HEK293T (cell line): ENCODE measurements around the gene CDH24.
A peak's percentile ranks its signal among the peaks of the same experiment; 100 is the strongest.

Experiments
- CTCF ChIA-PET: fragments of 350-600 bp; formaldehyde crosslinking; extraction: SDS; loops from one replicate; lab custom pipeline; 2021; ENCODE audit warnings: antibody characterized with exemption, inconsistent platforms; lab: Yijun Ruan, JAX
- POLR2A ChIA-PET: fragments of 350-600 bp; formaldehyde crosslinking; extraction: SDS; loops from one replicate; lab custom pipeline; 2020; ENCODE audit warnings: antibody characterized with exemption, inconsistent platforms; lab: Yijun Ruan, JAX
- DNase-seq: peaks from one replicate; pipeline ENCODE4 v3.0.0; 2012; ENCODE audit warnings: mixed read lengths; ENCODE audit errors: extremely low spot score
- ARNT ChIP-seq: fragments of 450-650 bp; IDR thresholded peaks from 2 replicates; pipeline ENCODE4 v1.6.1; 2017; ENCODE audit warnings: mild to moderate bottlenecking
- BHLHE40 ChIP-seq: fragments of 450-650 bp; IDR thresholded peaks from 2 replicates; pipeline ENCODE4 v1.6.1; 2016; ENCODE audit warnings: mild to moderate bottlenecking, moderate library complexity, borderline replicate concordance
- CTBP1 ChIP-seq: fragments of 450-650 bp; IDR thresholded peaks from 2 replicates; pipeline ENCODE4 v1.6.1; 2016; ENCODE audit warnings: borderline replicate concordance
- ELF4 ChIP-seq: fragments of 450-650 bp; IDR thresholded peaks from 2 replicates; pipeline ENCODE4 v1.6.1; 2017; ENCODE audit warnings: antibody characterized with exemption
- FOXA1 ChIP-seq: fragments of 450-650 bp; IDR thresholded peaks from 2 replicates; pipeline ENCODE4 v1.6.1; 2016; ENCODE audit warnings: mild to moderate bottlenecking
- FOXK2 ChIP-seq: fragments of 450-650 bp; IDR thresholded peaks from 2 replicates; pipeline ENCODE4 v1.6.1; 2016; ENCODE audit warnings: mild to moderate bottlenecking
- HDGF ChIP-seq: fragments of 450-650 bp; IDR thresholded peaks from 2 replicates; pipeline ENCODE4 v1.6.1; 2017; ENCODE audit warnings: antibody characterized with exemption, borderline replicate concordance
- L3MBTL2 ChIP-seq: fragments of 450-650 bp; conservative IDR thresholded peaks from 2 replicates; pipeline ENCODE4 v1.6.1; 2016; ENCODE audit warnings: mild to moderate bottlenecking
- LEF1 ChIP-seq: fragments of 450-650 bp; IDR thresholded peaks from 2 replicates; pipeline ENCODE4 v1.6.1; 2017; ENCODE audit warnings: mild to moderate bottlenecking, borderline replicate concordance
- NFRKB ChIP-seq: fragments of 450-650 bp; IDR thresholded peaks from 2 replicates; pipeline ENCODE4 v1.6.1; 2016; ENCODE audit warnings: mild to moderate bottlenecking, moderate library complexity
- PKNOX1 ChIP-seq: fragments of 450-650 bp; IDR thresholded peaks from 2 replicates; pipeline ENCODE4 v1.6.1; 2016
- SP1 ChIP-seq: fragments of 450-650 bp; IDR thresholded peaks from 2 replicates; pipeline ENCODE4 v1.6.1; 2017
- TARDBP ChIP-seq: fragments of 450-650 bp; IDR thresholded peaks from 2 replicates; pipeline ENCODE4 v1.6.1; 2016
- ZNF384 ChIP-seq: fragments of 450-650 bp; IDR thresholded peaks from 2 replicates; pipeline ENCODE4 v1.6.1; 2016

The CDH24 gene

DNA sequence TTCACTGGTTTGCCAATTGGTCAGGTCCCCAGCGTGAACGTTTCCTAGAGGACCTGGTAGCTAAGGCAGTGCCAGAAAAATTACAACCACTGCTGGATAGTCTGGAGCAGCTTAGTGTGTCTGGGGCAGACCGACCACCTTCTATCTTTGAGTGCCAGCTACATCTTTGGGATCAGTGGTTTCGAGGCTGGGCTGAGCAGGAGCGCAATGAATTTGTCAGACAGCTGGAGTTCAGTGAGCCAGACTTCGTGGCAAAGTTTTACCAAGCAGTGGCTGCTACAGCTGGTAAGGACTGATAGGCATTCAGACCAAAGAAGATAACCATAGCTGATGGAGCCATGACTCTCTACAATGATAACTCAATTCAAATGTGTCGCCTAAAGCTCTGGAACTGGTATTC, 40.5 kb upstream of the CDH24 start:
- CTCF ChIA-PET: interaction anchor here (0.6 kb wide), 1 partner anchor 25 kb away, joined by 3 read pairs; no protein-coding TSS in a partner anchor
- no peak for DNase-seq
- POLR2A ChIA-PET: interaction anchor here (0.6 to 1.7 kb wide), 3 partner anchors 12 to 141 kb away, joined by 3 to 6 read pairs (median 3); partner anchors contain the start of gene HAUS4
- no peak for TF ChIP-seq L3MBTL2

GRCh38 chr14:23095196-23096108, 38.1 kb upstream of the CDH24 start, which contains the start of gene C14orf119:
Gene C14orf119 (plus strand): TSS chr14:23095505. CDS start chr14:23097659, 2,154 bp downstream.
- ChIA-PET POLR2A (interaction anchor here (0.6 to 3.3 kb wide), 54 partner anchors 9 to 998 kb away, joined by 3 to 71 read pairs (median 4); partner anchors contain the start of genes CDH24, CIROP, HAUS4 and HOMEZ), CTCF (interaction anchor here (0.6 to 2.6 kb wide), 13 partner anchors 9 to 122 kb away, joined by 3 to 26 read pairs (median 3); no protein-coding TSS in a partner anchor)
- DNase-seq: peak; percentile 99
- TF ChIP-seq FOXA1: no peak
- peak; percentile 72 for TF ChIP-seq ELF4
- no peak for TF ChIP-seq SP1
- TF ChIP-seq L3MBTL2: no peak

DNA sequence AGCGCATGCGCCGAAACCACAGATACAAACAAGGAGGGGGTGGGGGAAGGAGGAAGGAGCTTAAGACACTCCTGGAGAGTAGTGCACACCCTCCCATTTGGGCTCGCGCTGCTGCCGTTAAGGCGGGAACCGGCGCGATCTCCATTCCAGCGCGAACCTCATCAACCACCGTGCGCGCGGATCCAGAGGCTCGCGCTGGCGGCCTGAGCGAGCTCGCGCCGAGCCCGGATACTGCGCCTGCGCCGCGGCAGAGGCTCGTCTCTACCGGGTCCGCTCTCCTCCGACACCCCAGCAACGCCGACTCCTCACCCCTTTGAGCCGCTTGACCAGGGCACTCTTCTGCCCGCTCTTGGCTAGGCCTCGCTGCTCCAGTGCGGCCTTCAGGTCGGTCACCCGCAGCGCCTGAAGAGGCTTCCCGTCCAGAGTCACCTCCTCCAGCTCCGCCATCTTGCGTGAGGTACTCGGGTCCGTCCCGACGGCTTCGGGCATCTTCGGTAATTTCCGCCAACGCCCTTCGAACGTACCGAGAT, 37.4 kb upstream of the CDH24 start, which contains the start of gene ACIN1:
Gene ACIN1 (minus strand): TSS at position 471 of the 530 bp plus-strand sequence. CDS start 24 bp downstream, at position 447.
- TF ChIP-seq ELF4: no peak
- TF ChIP-seq NFRKB: no peak
- no peak for TF ChIP-seq LEF1
- TF ChIP-seq FOXK2: no peak
- 0 out of 2 replicates have a peak, but pooled peaks have one; percentile 23 for TF ChIP-seq HDGF
- POLR2A ChIA-PET: interaction anchor here (0.6 to 3.3 kb wide), 51 partner anchors 9 to 999 kb away, joined by 3 to 71 read pairs (median 4); partner anchors contain the start of genes CDH24, CIROP, HAUS4 and HOMEZ
- CTCF ChIA-PET: interaction anchor here (0.6 to 2.6 kb wide), 11 partner anchors 9 to 108 kb away, joined by 3 to 26 read pairs (median 4); no protein-coding TSS in a partner anchor
- DNase-seq: no peak

GRCh38 chr14:23093991-23094665, 36.8 kb upstream of the CDH24 start:
- POLR2A ChIA-PET: interaction anchor here (0.6 to 3.3 kb wide), 33 partner anchors 8 to 1000 kb away, joined by 3 to 71 read pairs (median 6); partner anchors contain the start of genes CDH24, CIROP, HAUS4 and HOMEZ
- CTCF ChIA-PET: interaction anchor here (0.6 to 2.6 kb wide), 11 partner anchors 10 to 108 kb away, joined by 3 to 26 read pairs (median 4); no protein-coding TSS in a partner anchor
- TF ChIP-seq L3MBTL2: peak; percentile 37; the same call in 1 of the 2 replicates
- no peak for TF ChIP-seq ELF4
- DNase-seq: peak; percentile 82

GRCh38 chr14:23093526-23093925, 36.2 kb upstream of the CDH24 start:
- CTCF ChIA-PET: interaction anchor here (2.6 kb wide), 2 partner anchors 17 to 22 kb away, joined by 9 to 17 read pairs; no protein-coding TSS in a partner anchor
- POLR2A ChIA-PET: interaction anchor here (2.5 to 3.3 kb wide), 3 partner anchors 16 to 33 kb away, joined by 20 to 51 read pairs (median 28); partner anchors contain the start of gene CDH24
- no peak for DNase-seq
- TF ChIP-seq HDGF (no peak), BHLHE40 (no peak), FOXA1 (no peak)

- CTCF ChIA-PET: interaction anchor here (1.3 kb wide), 1 partner anchor 24 kb away, joined by 5 read pairs; no protein-coding TSS in a partner anchor
- POLR2A ChIA-PET: interaction anchor here (1.3 kb wide), 1 partner anchor 22 kb away, joined by 4 read pairs; no protein-coding TSS in a partner anchor
- no peak for TF ChIP-seq NFRKB
- TF ChIP-seq PKNOX1: no peak
- no peak for TF ChIP-seq TARDBP
- no peak for TF ChIP-seq ARNT
- TF ChIP-seq FOXK2: no peak
- no peak for TF ChIP-seq CTBP1
- TF ChIP-seq L3MBTL2: no peak
- no peak for TF ChIP-seq HDGF
- no peak for TF ChIP-seq BHLHE40
- no peak for TF ChIP-seq ZNF384
- TF ChIP-seq ELF4: no peak
- no peak for TF ChIP-seq SP1
- no peak for DNase-seq
These were observed 35.8 kb upstream of the CDH24 start for GRCh38 chr14:23093104-23093503.
